ENCODE measurements around the gene INTS6.
A peak's percentile ranks its signal among the peaks of the same experiment; 100 is the strongest.

Gene INTS6, protein sequence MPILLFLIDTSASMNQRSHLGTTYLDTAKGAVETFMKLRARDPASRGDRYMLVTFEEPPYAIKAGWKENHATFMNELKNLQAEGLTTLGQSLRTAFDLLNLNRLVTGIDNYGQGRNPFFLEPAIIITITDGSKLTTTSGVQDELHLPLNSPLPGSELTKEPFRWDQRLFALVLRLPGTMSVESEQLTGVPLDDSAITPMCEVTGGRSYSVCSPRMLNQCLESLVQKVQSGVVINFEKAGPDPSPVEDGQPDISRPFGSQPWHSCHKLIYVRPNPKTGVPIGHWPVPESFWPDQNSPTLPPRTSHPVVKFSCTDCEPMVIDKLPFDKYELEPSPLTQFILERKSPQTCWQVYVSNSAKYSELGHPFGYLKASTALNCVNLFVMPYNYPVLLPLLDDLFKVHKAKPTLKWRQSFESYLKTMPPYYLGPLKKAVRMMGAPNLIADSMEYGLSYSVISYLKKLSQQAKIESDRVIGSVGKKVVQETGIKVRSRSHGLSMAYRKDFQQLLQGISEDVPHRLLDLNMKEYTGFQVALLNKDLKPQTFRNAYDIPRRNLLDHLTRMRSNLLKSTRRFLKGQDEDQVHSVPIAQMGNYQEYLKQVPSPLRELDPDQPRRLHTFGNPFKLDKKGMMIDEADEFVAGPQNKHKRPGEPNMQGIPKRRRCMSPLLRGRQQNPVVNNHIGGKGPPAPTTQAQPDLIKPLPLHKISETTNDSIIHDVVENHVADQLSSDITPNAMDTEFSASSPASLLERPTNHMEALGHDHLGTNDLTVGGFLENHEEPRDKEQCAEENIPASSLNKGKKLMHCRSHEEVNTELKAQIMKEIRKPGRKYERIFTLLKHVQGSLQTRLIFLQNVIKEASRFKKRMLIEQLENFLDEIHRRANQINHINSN

DNA sequence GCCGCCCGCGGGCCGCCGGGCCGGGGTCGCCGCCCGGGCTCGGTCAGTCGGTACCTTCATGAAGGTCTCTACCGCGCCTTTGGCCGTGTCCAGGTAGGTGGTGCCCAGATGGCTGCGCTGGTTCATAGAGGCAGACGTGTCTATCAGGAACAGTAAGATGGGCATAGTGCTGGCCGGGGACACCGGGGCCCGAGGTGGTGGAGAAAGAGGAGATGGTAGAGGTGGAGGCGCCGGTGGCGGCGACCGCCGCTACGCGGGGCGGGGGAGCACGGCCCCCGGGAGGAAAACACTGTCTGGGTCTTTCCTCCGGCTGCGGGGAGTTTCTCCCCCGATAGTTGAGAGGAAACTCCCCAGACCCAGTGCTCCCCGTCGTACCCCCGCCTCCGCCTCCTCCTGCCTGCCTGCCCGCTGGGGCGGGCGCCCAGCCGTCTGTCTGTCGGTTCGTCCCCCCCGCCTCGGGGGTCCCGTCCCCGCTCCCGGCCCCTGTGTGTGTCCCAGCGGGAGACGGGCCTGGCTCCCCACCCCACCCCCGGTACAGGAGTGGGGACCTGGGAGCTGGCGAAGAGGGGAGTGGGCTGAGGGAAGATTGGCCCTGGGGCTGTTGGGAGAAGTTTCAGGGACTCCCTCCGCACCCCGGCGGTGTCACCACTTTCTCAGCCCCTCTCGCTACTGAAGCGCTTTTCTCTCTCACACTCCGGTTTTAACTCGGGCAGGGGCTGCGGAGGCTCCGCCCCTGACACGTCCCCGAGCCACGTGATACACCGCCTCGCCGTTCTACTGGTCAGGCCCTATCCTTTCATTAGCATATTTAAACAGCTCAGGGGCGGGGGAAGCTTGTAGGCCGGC lies at the start of gene INTS6:
Gene INTS6 (minus strand): TSS at position 676 of the 846 bp plus-strand sequence. CDS start 511 bp downstream, at position 165.
- peak; percentile 100 for DNase-seq

DNA sequence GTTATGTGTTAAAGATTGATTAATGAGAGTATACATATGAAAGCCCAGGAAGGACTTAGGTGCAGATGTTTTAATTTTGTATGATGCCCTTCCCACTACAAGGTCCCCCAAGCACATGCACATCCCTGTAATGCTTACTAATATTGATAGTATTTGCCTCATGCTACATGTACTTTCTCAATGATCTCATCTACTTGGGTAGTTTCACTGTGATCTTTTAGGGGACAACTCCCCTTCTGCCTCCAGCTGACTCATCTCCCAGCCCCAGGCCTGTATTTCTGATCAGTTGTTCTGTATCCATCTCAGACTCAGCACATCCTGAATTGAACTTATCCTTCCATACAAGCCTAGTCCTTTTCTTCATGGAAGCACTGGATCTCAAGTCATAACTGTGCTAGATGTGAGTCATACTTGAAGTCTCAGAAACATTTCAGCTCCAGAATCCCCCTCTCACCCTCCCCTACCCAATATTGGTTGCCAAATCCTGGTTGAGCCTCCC lies 49.4 kb upstream of the INTS6 start:
- no peak for DNase-seq

DNA sequence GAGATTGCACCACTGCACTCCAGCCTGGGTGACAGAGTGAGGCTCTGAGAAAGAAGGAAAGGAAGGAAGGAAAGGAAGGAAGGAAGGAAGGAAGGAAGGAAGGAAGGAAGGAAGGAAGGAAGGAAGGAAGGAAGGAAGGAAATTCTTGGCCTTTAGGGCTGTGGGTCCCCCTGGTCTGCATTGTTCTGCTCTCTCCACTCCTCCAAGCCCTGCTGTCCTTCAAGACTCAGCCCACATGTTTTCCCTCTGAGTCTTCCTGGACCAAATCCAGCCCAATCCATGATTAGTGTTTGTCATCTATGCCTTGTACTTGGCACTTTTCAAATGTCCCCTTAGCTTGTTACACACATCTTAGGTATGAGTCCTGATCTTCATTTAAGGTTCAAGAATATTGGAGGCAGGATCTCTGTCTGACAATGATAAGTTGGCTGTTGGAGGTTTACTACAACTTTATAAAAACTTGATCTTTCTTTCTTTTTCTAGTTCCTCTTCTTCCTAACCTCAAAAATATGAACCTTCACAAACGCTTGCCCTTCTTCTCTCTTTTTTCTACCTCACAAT lies 48.8 kb upstream of the INTS6 start:
- DNase-seq = no peak

DNA sequence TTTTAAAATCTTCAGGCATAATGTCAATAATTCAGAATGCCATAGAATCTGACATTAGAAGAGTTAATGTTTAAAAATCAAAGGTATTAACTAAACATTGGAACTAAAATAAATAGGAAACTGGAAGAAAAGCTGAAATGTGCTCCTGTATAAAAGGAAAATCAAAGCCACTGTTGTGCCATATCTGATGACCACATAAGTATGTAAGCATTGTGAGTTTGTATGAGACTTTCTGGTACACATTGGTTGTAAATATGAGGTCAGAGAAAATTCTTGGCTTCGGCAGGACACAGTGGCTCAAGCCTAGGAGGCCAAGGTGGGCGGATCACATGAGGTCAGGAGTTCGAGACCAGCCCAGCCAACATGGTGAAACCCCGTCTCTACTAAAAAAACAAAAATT lies 48.3 kb upstream of the INTS6 start:
- DNase-seq = no peak

DNA sequence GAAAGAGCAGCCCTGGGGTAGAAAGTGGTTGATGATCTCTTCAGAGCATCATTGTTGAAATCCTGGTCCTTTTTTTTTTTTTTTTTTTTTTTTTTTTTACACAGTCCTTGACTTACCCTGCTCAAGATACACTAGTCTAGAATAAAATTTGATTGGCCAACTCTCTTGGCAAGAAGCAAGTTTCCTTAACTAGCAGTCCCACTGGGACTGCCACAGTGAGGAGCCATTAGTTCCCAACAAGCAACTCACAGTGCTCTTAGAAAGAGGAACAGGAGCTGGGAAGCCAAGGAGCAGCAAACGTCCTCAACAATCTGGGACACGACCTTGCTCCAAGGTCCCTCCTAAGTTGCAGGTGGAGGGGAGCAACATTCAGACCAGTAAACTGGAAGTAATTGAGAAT lies 47.9 kb upstream of the INTS6 start:
- no peak for DNase-seq

DNA sequence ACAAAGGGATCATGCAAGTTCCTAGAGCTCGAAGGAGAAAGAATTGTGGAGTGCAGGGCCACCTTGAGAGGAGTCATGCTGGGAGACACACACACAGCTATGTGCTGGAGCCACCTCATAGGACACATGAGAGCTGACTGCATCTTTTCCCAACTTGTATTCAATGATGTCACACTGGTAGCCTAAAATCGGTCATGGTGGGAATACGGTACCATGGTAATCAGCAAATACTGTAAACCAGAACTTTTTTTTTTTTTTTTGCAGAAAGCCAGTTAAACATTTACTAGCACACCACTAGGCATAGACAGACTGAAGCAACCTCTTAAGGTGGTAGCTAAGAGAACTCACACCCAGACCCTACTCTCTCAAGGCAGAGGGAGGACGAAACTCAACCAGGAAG lies 47.0 kb upstream of the INTS6 start:
- DNase-seq = no peak

DNA sequence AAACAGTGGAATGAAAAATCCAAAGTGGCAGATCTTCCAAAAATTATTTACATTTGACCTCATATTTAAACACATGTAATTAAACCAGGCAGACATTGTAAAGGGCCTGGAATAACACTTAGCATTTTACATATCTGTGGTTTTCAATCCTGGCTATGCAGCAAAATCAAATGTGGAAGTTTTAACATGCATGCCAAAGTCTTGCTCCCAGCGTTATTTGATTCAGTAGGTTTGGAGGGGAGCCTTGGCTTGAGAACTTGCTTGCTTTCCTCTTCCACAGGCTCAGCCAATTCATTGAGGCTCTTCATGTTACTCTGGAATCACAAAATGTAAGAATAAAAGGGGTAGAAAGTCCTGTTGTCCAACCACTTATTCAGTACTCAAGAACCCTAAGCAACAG lies 42.5 kb upstream of the INTS6 start:
- no peak for DNase-seq

DNA sequence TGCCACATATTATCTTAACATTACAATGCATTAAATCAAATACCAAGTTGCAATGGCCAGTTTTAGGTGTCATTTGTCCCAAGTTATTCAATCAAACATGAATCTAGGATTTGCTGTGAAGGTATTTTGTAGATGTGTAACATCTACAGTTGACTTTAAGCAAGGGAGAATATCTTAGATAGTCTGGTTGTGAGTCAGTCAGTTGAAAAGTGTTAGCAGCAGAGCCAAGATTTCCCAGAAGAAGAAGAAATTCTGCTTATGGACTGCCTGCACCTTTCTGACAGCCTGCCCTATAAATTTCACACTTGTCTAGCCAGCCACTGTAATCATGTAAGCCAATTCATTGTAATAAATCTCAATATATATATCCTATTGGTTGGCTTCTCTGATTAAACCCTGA lies 41.3 kb upstream of the INTS6 start:
- DNase-seq = no peak

DNA sequence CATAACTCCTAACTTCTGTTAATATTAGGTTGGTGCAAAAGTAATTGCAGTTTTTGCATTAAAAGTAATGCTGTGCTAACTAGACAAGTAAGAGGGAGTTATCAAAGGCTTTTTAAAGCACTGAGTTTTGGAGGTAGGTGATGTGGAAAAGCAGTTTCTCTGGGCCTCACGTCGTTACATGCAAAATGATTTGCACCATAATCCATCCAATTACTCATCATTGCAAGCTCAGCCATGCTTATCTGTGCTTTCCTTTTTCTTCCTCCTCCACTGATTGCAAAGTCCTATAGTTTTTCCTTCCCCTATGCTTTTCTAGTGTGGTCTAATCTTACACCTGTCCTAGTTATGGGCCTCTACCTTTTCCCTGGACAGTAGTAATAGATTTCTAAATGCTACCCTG lies 35.4 kb upstream of the INTS6 start:
- DNase-seq = no peak

DNA sequence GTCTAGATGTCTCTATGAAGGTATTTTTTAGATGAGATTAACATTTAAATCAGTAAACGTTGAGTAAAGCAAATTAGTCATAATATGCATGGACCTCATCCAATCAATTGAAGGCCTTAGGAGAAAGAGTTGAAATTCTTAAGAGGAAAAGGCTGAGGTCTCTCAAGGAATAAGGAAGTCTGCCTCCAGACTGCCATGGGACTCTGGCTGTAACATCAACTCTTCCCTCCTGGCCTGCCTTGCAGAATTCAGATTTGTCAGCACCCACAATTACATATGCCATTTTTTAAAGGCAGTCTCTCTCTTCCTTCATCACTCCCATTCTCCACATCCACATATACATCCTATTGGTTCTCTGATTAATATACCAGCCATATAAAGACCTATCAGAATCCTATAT lies 28.8 kb upstream of the INTS6 start:
- DNase-seq = no peak

DNA sequence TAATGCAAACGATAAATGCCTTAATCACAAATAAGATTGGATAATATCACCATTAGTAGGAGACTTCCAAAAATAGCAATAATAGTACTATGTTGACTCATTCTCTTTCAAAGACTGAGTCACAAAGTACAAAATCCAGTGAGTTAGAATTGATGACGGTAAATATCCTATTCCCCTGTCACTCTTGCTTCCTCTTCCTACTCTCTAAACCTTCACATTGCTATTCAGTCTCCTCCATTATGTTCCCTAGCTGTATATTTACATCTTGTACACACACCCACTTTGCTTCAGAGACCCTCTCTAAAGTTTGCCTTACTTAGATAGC lies 26.3 kb upstream of the INTS6 start:
- no peak for DNase-seq

DNA sequence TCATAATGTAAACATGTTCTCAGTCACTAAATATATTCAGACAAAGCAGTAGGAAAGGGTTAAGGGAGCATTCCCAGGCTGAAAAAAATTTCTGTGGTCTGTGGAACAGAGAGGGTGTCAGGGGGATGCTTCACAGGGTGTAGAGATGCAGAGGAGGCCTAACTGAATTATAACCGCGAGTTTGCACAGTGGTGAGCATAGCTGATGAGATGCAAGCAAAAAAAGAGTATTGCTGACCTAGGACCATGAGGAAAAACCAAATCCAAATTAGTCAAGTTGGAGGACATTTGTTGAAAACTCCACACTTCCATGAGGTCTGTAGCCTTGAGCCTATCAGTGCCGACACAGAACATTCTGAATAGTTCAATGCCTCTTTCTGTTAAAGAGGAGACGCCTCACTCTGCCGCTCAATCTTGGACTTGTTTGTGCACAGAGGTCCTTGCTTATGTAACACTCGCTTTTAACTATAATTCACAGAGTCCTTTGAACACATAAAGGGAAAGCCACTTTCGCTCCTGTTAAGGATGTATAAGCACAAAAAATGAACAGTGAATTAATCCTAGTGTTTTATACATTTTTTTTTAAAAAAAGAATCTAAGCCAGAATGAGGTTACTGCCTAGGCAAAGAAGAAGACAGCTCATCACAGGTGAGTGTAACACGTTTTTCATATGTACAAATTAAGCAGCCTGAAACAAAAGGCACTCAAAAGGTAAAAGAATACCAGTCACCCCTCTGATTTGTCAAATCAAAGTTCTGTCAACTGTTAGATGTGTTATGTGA lies 25.8 kb upstream of the INTS6 start:
- no peak for DNase-seq

DNA sequence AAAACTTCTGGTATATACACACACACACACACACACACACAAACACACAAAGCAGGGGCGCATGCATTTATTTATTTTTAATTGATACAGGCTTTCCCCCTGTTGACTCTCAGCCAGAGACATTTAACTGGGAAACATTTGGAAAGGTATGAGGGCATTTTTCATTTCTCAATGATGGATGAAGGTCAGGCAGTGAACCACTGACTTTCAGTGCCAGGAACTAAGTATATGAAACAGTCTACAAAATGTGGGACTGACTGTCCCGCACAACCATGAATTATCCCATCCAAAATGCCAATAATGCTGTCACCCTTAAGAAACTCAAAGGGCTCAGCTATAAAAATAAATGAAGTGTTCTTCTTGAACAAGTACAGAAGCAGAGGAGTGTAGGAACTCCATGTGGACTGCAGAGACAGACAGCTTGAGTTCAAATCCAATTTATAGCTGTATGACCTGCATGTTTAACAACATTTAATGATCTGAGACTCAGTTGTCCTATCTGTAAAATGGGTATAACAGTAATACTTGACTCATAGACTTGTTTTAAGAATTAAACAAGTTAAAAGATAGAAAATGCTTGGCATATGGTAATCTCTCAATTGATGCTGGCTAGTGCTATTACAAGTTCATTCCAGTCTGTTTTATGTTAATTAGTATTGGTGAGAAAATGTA lies 25.0 kb upstream of the INTS6 start:
- no peak for DNase-seq

DNA sequence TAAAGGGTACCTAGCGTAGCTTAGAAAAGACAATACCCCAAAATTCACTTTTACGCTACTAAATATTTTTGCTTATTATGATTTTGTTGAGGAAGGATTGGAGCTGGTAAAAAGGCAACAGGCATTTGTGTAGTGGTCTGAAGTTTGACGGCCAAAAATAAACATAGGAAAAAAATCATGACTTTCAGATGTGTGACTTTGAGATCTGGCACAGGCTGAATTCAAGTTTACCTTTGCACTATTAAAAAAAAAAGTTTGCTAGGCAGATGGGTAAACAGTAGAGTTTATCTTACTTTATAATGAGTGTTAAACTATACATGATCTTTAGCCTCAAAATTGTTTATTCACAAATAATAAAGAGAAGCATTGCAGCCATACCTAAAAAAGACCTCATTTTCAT lies 24.3 kb upstream of the INTS6 start:
- DNase-seq = no peak

DNA sequence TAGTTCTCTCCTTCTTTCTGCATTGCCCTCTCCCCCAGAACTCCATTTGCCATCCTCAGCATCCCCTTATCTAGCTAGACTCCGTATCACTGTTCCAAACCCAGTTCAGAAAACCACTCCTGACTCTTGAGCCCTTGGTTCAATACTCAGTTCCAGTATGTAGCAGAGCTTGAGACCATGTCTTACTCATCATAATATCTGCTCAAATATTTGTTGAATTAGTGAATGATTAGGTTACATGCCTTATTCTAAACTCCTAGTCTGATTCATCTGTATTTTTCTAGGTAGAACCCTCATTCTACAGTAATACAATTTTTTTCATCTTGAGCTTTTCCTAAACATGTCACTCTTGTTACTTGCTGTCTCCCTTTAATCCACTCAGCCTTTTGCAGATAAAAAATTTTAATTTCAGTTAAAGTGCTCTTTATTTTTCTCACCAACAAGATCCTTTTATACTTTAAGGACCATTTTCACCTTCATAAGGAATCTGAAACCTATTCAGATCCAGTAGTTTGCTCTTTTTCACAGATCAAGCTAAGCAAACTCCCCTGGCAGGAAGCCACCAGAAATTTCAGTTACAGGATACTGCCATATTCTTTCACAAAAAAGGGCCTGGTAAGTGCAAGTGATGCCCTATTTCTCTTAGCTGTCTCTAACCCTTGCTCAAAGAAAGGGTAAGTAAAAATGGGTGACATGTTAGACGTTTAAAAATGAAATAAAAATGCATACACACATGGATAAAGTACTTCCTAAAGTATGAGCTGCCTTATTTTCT lies 23.1 kb upstream of the INTS6 start:
- no peak for DNase-seq

DNA sequence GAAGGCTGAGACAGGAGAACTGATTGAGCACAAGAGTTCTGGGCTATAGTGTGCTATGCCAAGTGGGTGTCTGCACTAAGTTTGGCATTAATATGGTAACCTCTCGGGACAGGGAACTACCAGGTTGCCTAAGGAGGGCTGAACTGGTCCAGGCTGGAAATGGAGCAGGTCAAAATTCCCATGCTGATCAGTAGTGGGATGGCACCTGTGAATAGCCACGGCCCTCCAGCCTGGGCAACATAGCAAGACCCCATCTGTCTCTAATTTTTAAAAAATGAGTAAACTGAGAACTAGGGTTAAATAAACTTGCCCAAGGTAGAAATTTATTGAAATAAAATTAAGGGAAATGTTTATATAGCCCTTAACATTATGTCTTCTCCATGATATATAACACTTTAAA lies 17.0 kb upstream of the INTS6 start:
- DNase-seq = no peak

DNA sequence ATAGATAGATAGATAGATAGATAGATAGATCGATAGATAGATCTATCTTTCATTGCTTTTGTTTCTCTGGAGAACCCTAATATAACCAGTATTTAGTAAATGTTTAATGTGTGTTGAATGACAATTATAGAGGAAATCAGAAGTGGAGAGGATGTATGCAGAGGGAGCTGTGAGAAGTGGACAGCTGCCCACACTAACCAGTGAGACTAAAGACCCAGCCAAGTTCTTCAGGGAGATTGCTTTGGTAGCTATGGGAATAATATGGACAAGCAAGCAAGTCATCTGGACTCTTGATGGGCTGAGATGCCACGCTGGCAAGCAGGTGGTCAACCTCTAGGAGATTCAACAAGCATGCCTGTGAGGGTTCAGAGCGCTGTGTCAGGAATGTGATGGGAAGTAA lies 14.9 kb upstream of the INTS6 start:
- DNase-seq = no peak

DNA sequence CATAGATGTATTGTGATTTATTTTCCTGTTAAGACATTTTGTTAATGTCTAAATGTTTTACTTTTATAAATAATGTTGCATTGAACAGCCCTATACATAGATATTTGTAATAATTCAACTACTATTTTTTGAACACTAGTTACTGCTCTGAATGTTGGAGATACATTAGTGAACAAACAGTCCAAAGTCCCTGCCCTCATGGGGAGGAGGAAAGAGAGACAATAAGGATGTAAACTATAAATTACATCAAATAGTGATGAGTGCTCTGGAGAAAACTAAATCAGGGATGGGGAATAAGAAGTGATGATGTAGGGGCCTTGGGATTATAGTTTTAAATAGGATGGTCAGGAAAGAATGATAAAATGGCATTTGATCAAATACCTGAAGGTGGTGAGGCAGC lies 12.3 kb upstream of the INTS6 start:
- no peak for DNase-seq

DNA sequence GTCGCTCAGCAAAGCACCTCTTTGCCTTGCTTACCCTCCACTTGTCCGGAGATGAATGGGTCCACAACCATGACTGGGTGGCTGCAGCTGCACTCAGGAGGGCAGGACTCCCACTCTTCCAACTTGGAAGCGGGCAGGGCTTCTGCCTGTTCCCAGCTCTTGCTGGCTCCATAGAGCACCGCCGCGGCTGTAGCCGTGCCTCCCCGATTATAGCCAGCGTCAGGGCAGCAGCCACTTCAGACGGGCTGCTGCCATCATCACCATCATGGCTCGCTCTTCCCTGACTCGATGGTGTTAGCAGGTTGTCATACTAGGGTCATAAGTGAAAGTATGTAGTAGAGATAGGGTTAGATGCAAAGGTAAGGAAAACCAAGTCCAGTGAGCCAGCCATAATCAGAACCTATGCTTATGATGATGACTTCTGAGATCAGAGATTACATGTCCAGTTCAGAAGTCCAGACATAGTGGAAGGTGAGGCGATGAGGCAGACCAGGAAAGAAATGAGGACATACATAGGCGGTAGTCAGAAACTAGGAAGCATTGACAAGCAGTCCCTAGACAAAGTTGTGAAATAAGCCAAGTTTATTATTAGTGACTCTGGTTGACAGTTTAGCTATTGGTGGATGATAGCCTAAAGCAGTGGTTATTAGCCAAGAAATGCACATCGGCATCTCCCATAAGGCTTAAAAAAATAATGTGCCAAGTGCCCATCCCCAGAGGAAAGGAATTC lies 4.4 kb upstream of the INTS6 start:
- DNase-seq = no peak

DNA sequence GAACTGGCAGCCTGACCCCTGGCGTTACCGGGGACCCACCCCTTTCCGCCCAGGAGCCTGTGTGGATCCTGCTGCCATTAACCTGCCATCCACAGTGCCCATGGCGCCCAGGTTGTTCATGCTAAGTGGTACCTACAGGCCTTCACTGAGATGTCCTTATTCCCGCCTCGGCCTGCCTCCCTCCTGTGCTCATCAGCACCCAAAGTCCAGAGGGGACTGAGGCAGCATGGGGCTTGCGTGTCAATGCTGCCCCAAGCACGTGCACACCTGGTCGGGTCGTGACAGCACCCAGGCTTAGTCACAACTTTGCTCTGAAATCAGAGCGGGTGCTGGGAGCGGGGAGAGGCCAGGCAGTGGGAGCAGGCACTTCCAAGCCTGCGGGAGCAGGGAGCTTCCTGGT lies 3.7 kb upstream of the INTS6 start:
- no peak for DNase-seq

Measured in midbrain (tissue), 1 donor.